Stomach (tissue), 4 donors: Measurements from ENCODE around the gene MPZL1.

Experiments used
- CTCF ChIP-seq, 7 experiments: fragments of 450-650 bp in 4 of 7; fragments of 200-600 bp in 3 of 7; sonication (generic) in 3 of 7; IDR thresholded peaks; one replicate each; pipeline ENCODE4 v1.5.1; 2016 to 2019; ENCODE audit warnings: antibody characterized with exemption in 7 of 7, control low read depth in 2 of 7, mild to moderate bottlenecking in 1 of 7
- EP300 ChIP-seq: sonication (generic); formaldehyde crosslinking; IDR thresholded peaks from one replicate; pipeline ENCODE4 v1.6.1; 2017; ENCODE audit warnings: antibody characterized with exemption
- POLR2A ChIP-seq, 4 donors: fragments of 450-650 bp; IDR thresholded peaks; one replicate each; pipeline ENCODE4 v1.6.1; 2016; ENCODE audit warnings: antibody characterized with exemption in 4 of 4, control low read depth in 2 of 4, mild to moderate bottlenecking in 1 of 4, moderate library complexity in 1 of 4
- POLR2AphosphoS5 ChIP-seq, 3 donors: sonication (generic); formaldehyde crosslinking; IDR thresholded peaks; one replicate each; pipeline ENCODE4 v1.6.1; 2016; ENCODE audit warnings: antibody characterized with exemption in 3 of 3

DNA sequence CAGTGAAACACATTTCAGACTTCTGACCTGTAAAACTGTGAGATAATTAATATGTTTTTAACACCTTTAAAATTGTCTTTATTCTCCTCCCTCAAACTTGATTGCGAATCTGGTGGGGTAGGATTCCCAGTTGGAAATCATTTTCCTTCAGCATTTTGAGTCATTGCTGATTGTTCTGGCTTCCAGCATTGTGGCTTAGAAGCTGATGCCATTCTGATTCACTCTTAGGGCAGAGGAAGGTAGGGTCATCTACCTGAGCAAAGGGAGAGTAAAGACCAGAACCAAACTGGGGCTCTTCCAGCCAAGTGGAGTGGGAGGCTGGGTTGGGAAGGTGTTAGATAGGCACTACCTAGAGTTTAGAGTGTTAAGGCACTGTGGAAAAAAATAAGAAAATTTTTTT, 61.2 kb downstream of the MPZL1 start:
- TF ChIP-seq CTCF (IDR thresholded peaks at IDR 0.05) (no peak), POLR2AphosphoS5 (IDR thresholded peaks at IDR 0.05) (no peak), POLR2A (IDR thresholded peaks at IDR 0.05) (no peak), EP300 (no peak)
